Suprapubic skin (tissue), 4 donors: ENCODE results near the gene E2F1. TPM values are rescaled to one million over a fixed set of nuclear protein-coding genes. Genes with fewer than 3 reads are reported as not detected.

Experiments
- DNase-seq, 2 donors: peaks; one replicate each; pipeline ENCODE4 v3.0.0-alpha.2; 2019; ENCODE audit warnings: low spot score in 2 of 2
- H3K27ac ChIP-seq: fragments of 200-600 bp; sonication (generic); one replicate; pipeline ENCODE4 v1.5.1; 2019
- H3K27me3 ChIP-seq: fragments of 200-600 bp; sonication (generic); one replicate; pipeline ENCODE4 v1.5.1; 2019
- H3K36me3 ChIP-seq: fragments of 200-600 bp; sonication (generic); one replicate; pipeline ENCODE4 v1.5.1; 2019
- H3K4me1 ChIP-seq: fragments of 200-600 bp; sonication (generic); one replicate; pipeline ENCODE4 v1.5.1; 2019
- H3K4me3 ChIP-seq: fragments of 200-600 bp; sonication (generic); one replicate; pipeline ENCODE4 v1.5.1; 2019; ENCODE audit warnings: mild to moderate bottlenecking
- H3K9me3 ChIP-seq: fragments of 200-600 bp; sonication (generic); one replicate; pipeline ENCODE4 v1.5.1; 2019
- CTCF ChIP-seq, 2 donors: fragments of 200-600 bp in 1 of 2; fragments of 450-650 bp in 1 of 2; sonication (generic) in 1 of 2; IDR thresholded peaks; one replicate each; pipeline ENCODE4 v1.5.1; 2016 to 2019; ENCODE audit warnings: antibody characterized with exemption in 2 of 2, mild to moderate bottlenecking in 1 of 2, moderate library complexity in 1 of 2
- EP300 ChIP-seq: sonication (generic); formaldehyde crosslinking; IDR thresholded peaks from one replicate; pipeline ENCODE4 v1.6.1; 2017; ENCODE audit warnings: antibody characterized with exemption
- POLR2A ChIP-seq, 2 donors: fragments of 450-650 bp; IDR thresholded peaks; one replicate each; pipeline ENCODE4 v1.6.1; 2017; ENCODE audit warnings: antibody characterized with exemption in 2 of 2, mild to moderate bottlenecking in 2 of 2, moderate library complexity in 2 of 2
- POLR2AphosphoS5 ChIP-seq, 3 donors: sonication (generic); formaldehyde crosslinking; IDR thresholded peaks; one replicate each; pipeline ENCODE4 v1.6.1; 2017; ENCODE audit warnings: antibody characterized with exemption in 3 of 3
- WGBS: methylation state at CpG from one replicate; pipeline ENCODE4 v1.1.5; 2018; 5-methylcytosine and 5-hydroxymethylcytosine counted together
- total RNA-seq, 4 donors: library from RNA; depleted of rRNA; stranded (reverse); fragments of >200 nt; gene quantifications; one replicate each; pipeline ENCODE4 v1.1.0, GENCODE V29; 2016

E2F1 gene, protein sequence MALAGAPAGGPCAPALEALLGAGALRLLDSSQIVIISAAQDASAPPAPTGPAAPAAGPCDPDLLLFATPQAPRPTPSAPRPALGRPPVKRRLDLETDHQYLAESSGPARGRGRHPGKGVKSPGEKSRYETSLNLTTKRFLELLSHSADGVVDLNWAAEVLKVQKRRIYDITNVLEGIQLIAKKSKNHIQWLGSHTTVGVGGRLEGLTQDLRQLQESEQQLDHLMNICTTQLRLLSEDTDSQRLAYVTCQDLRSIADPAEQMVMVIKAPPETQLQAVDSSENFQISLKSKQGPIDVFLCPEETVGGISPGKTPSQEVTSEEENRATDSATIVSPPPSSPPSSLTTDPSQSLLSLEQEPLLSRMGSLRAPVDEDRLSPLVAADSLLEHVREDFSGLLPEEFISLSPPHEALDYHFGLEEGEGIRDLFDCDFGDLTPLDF
- 1 to 10 TPM; 3.5 to 5.6 (median 4.6) TPM for total RNA-seq

- peak; percentile 96 to 97 for DNase-seq
- peak in 1 of 2 donors; percentile 63 for TF ChIP-seq CTCF (IDR thresholded peaks at IDR 0.05)
- TF ChIP-seq POLR2A (IDR thresholded peaks at IDR 0.05), result no peak
- Histone ChIP-seq H3K27ac (peak within 1 kb of the TSS; percentile 51), H3K27me3 (no peaks in the 10 kb centered on the region), H3K9me3 (no peaks in the 10 kb centered on the region), H3K36me3 (no peaks in the 10 kb centered on the region), H3K4me1 (peaks cover 22% of the 10 kb centered on the region), H3K4me3 (peak within 1 kb of the TSS; percentile 63)
- 4% methylated on average over 35 of the region's 101 CpGs for WGBS
These were observed at the start of gene E2F1 for GRCh38 chr20:33686100-33686983. Gene E2F1, minus strand, starts transcription at chr20:33686385. Its CDS starts 121 bp downstream, at chr20:33686264.

- Histone ChIP-seq H3K4me3 (no peak overlapping the region), H3K27me3 (no peaks in the 10 kb centered on the region), H3K9me3 (peaks cover 17% of the 10 kb centered on the region), H3K4me1 (peaks cover 30% of the 10 kb centered on the region), H3K36me3 (no peaks in the 10 kb centered on the region), H3K27ac (peak overlapping the region; percentile 74)
- TF ChIP-seq POLR2A (IDR thresholded peaks at IDR 0.05), result no peak
- WGBS, result 57% methylated on average over 6 of the region's 6 CpGs
- no peak for DNase-seq
These were observed 47.7 kb upstream of the E2F1 start for GRCh38 chr20:33733654-33734576.

DNA sequence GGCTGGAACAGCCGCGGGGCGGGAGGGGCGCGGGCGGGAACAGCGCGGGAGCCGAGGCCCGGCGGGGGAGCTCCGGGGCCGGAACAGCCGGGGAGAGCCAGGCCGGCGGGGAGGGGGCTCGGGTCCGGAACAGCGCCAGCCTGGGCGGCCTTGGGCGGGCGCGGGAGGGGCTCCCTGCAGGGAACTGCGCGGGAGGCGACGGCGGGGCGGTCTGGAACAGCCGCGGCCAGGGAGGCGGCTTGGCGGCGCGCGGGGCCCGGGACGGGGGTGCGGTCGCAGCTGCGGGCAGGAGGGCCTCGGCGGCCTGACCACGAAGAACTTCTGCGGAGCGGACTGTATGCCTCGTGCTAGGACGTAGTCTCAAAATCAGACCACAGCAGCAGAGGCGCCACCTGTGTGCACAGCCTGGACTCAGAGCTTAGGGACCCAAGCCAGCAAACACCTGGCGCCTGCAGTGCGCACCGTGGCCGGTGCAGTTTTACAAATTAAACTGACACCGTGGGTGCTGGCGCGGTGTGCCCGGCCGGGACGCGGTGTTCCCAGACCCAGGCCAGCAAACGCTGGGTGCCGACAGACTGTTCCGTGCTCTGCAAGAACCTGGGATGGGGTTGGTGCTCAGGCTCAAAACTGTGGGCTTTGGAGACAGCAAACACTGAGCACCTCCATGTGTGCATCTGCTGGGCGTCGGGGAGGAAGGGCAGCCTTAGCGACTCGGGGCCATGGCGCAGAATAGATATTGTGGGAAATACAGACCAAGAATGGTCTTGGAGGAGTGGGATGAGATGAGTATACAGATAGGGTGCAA, 46.2 kb upstream of the E2F1 start:
- under 1% methylated on average over 22 of the region's 68 CpGs for WGBS
- peak; percentile 89 to 90 for DNase-seq

GRCh38 chr20:33731693-33732165, 45.5 kb upstream of the E2F1 start, which contains the start of gene ZNF341:
Gene ZNF341, plus strand, starts transcription at chr20:33731996. Its CDS starts 26 bp downstream, at chr20:33732022.
- peaks cover 30% of the 10 kb centered on the region for H3K4me1 ChIP-seq
- TF ChIP-seq CTCF (IDR thresholded peaks at IDR 0.05) (peak; percentile 87 to 94), POLR2A (IDR thresholded peaks at IDR 0.05) (peak in 1 of 2 donors; percentile 55), POLR2AphosphoS5 (IDR thresholded peaks at IDR 0.05) (peak in 1 of 3 donors; percentile 12), EP300 (no peak)
- H3K36me3 ChIP-seq, result no peaks in the 10 kb centered on the region
- H3K9me3 ChIP-seq, result peaks cover 3% of the 10 kb centered on the region
- no peaks in the 10 kb centered on the region for H3K27me3 ChIP-seq
- peak within 1 kb of the TSS; percentile 63 for H3K4me3 ChIP-seq
- WGBS, result 13% methylated on average over 19 of the region's 57 CpGs
- H3K27ac ChIP-seq, result peak within 1 kb of the TSS; percentile 90
- peak; percentile 89 to 93 for DNase-seq

More for the DNA sequence above, 46.2 kb upstream of the E2F1 start:
- peak overlapping the region; percentile 63 for H3K4me3 ChIP-seq
- H3K27me3 ChIP-seq, result no peaks in the 10 kb centered on the region
- H3K9me3 ChIP-seq, result peaks cover 10% of the 10 kb centered on the region
- H3K36me3 ChIP-seq, result no peaks in the 10 kb centered on the region
- peak overlapping the region; percentile 90 for H3K27ac ChIP-seq
- TF ChIP-seq POLR2A (IDR thresholded peaks at IDR 0.05), result no peak
- no peak for TF ChIP-seq CTCF (IDR thresholded peaks at IDR 0.05)
- TF ChIP-seq EP300, result no peak
- TF ChIP-seq POLR2AphosphoS5 (IDR thresholded peaks at IDR 0.05), result peak in 1 of 3 donors; percentile 11
- peaks cover 30% of the 10 kb centered on the region for H3K4me1 ChIP-seq
